Endothelial cell of umbilical vein (primary cell): ENCODE data around the gene CCDC12.

Experiments used
- EZH2 ChIP-seq: IDR thresholded peaks from 2 replicates; pipeline ENCODE4 v1.6.1; 2012; ENCODE audit warnings: borderline replicate concordance, low read depth, mild to moderate bottlenecking, moderate library complexity, low read length, inconsistent platforms; ENCODE audit not compliant: severe bottlenecking
- POLR2A ChIP-seq: IDR thresholded peaks from 2 replicates; pipeline ENCODE4 v1.6.1; 2012; ENCODE audit warnings: low read depth, mild to moderate bottlenecking, control low read depth, low read length
- TF ChIP-seq, protein P1 (sequence below), 2 donors: IDR thresholded peaks; 1 replicate in 1 of 2; 2 replicates in 1 of 2; pipeline ENCODE4 v1.5.1; 2011; ENCODE audit warnings: low read length in 2 of 2, mild to moderate bottlenecking in 2 of 2, moderate library complexity in 2 of 2, control low read depth in 1 of 2, inconsistent platforms in 1 of 2, low read depth in 1 of 2; ENCODE audit not compliant: insufficient read depth in 1 of 2; ENCODE audit errors: extremely low read depth in 1 of 2

DNA sequence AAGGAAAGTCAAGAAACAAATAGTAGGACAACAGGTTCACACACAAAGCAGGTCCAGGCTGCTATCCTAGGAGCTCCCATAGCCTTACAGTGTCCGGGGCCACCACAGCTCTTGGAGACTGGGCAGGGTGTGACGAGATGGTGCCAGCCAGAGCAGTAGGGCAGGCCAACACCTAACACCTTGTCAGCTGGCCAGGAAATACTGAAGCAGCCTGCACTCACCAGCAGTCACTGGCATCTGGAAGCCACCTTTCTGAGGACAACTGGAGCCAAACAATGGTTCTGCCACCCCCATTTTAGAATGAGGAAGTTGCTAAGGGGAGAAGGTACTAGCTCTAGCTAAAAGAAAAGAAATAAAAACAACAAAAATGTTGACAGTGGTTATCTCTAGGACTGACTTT lies 47.2 kb downstream of the CCDC12 start:
- TF ChIP-seq EZH2 (no peak), POLR2A (no peak)
- TF ChIP-seq, protein P1, sequence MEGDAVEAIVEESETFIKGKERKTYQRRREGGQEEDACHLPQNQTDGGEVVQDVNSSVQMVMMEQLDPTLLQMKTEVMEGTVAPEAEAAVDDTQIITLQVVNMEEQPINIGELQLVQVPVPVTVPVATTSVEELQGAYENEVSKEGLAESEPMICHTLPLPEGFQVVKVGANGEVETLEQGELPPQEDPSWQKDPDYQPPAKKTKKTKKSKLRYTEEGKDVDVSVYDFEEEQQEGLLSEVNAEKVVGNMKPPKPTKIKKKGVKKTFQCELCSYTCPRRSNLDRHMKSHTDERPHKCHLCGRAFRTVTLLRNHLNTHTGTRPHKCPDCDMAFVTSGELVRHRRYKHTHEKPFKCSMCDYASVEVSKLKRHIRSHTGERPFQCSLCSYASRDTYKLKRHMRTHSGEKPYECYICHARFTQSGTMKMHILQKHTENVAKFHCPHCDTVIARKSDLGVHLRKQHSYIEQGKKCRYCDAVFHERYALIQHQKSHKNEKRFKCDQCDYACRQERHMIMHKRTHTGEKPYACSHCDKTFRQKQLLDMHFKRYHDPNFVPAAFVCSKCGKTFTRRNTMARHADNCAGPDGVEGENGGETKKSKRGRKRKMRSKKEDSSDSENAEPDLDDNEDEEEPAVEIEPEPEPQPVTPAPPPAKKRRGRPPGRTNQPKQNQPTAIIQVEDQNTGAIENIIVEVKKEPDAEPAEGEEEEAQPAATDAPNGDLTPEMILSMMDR (IDR thresholded peaks at IDR 0.05; ENCODE audit: extremely low read depth in 1 of 2, insufficient read depth in 1 of 2, low read depth in 1 of 2, low read length in 2 of 2): no peak
